HG03520 (cell line): Measurements from ENCODE around the gene UBE2O.
A peak's percentile ranks its signal among the peaks of the same experiment; 100 is the strongest.

Experiments used
- ATAC-seq: cut with Tn5 transposase; IDR thresholded peaks from one replicate; pipeline ENCODE4 v1.9.1; 2021; ENCODE audit warnings: mild to moderate bottlenecking, moderate library complexity; ENCODE audit not compliant: unreplicated experiment

UBE2O gene

DNA sequence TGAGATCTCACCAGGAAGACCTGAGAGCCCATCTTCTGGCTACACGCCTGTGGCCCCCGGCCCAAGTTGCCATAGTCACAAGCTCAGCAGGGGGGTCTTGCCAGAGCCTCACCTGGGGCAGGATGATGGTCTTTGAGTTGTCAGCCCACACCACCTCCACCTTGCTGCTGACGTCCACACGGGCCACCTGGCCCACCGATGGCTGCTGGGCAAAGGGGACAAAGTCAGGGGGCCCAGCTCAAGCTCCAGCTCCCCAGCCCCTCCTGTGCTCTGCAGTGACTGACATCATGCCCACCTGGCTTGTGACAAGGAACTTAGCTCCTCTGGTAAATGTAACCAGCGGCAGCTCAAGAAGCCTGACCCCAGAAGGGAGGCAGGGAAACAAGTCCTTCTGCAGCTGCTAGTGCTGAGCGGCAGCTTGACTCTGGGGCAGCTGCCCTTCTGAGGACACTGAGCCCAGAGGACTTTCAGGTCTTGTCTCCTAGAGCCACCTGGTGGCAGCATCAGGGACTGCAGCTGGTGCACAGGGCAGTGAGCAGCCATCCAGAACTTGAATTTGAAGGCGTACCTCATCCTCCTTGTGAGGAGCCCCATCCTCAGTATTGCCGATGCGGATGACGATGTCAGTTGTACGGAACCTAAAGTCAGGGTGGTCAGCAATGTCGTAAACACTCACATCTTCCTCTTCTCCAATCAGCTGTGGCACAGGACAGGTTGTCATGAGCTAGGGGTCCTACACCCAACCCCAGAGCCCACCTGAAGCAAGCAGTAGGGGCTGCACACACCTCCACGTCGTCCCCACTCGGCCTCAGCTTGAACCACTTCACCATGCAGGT, 55.0 kb downstream of the UBE2O start:
- no peak for ATAC-seq

DNA sequence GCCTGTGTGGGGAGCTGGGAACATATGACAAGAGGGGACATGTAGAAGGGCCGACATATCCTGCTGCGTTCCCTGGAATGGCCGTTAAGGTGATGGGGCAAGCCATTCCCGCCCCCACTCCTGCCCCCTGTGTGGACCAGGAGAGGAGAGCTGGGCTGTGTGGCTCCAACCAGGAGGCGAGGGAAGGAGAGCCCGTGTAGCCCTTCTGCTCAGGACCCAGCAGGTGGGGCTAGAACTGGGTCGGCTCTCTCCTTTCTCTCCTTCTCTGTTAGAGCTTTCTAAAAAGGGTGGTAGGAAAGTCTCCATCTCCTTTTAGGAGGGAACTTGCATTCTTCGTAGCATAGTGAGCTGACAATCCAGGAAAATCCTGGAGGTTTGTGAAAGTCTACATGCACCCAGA, 55.8 kb downstream of the UBE2O start:
- ATAC-seq, result no peak

DNA sequence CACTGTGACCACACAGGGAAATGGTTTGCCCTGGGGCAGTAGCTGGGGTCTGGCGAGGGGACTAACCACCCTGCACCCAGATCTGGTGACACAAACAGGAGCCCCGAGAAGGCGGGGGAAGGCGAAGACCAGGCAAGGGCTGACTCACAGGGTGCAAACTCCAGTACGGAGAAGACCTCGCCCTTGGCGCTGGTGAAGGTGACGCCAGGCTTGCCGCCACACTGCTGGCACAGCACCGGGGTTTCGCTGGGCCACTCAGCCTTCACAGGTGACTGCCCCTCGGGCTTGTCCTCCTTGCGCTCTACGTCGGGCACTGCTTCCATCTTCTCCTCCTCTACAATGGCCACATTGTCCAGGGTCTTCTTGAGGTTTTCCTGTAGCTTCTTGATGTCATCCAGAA, 57.0 kb downstream of the UBE2O start:
- no peak for ATAC-seq

DNA sequence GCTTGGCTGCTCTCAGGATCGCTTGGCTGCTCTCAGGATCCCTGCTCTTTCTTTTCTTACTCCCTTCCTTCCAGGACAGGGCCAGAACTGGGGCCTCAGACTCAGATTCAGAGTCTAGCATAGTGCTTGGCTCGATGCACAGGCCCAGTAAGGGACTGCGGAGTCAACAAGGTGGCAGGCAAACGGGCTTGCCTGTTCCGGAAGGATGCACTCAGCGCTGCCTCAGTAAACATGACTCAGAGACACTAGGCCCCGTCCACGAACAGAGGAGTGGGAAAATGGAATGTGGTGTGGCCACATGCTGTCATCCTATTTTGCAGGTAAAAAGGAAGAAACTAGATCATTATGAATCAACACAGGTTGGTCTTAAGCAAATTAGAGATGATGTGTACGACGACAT, 58.8 kb downstream of the UBE2O start:
- ATAC-seq, result no peak

DNA sequence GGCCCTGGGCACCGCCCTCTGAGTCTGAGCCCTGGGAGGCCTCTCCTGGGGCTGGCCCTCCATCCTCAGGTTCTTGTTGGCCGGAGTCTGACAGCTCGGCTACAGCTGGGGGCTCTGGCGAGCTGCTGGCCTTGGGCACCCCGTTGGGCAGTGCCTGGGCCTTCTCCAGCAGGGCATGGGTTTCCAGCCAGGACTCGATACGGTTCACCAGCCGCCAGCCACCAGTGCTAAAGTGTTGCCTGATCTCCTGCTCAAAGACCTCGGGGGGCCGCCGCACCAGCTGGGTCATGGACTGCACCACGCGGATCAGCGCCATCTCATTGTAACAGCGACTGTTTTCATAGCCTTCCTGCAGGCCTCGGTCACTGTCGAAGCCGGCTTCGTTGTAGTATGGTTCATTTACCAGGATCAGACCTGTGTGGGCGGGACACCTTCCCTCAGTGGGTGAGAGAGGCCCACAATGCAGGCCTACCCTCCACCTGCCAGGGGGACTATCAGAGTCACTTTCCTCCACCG, 61.7 kb downstream of the UBE2O start:
- ATAC-seq, result no peak

DNA sequence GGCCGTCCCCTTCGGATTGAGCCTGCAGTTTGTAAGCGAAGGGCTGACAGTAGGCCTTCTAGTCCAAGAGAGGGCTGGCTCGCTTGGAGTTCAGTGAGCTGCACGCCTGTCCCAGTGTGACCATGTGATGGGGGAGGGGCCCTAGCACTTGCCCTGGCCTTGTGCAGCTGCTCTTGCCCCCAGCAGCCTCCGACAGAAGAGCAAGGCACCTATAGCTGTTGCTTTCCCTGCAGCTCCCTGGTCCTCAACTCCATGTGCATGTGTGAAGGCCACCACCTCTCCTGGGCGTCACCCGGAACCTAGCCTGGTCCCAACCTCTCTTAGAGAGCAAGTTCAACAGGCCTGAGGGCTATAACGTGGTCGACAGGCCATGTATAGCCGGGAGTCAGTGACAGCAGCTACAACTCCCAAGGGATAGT, 62.9 kb downstream of the UBE2O start:
- no peak for ATAC-seq

DNA sequence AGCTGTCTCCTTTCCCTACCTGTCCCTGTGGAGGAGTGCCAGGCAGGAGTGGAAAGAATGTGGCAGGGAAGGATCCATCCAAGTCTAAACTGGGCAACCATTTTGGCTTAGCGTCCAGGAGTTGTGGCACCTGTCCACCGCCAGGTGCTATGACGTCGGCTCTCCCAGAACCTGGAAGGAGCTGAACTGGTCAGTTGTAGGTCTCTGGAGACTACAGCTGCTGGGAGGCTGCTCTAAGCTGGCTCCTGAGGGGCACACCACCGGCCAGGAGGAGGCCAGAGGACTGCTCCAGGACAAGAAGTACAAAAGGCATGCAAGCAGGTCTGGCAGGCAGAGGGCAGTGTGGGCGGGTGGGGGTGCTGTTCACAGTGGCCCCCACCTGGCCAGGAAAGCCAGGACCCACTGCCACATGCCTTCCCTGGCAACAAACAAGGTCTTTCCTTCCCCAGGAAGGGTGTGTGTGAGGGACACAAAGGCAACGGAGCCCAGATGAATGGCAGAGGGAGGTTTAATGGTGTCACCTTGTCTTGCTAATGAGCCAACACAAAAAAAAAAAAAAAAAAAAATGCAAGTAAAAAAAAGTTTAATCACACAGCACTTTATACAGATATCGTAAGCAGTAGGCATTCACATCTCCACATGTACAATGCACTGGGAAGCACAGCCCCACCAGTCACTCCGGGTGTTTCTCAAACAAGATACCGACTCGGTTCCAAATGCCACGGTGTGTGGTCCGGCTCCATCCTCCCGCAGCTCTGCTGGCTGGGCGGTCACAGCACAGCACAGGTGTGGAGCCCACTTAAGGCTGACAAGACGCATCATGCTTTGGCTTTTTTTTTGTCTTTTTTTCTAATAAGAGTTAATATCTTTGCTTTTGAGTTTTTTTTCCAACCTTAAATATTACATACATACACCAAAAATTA, 63.7 kb downstream of the UBE2O start:
- ATAC-seq, result no peak

DNA sequence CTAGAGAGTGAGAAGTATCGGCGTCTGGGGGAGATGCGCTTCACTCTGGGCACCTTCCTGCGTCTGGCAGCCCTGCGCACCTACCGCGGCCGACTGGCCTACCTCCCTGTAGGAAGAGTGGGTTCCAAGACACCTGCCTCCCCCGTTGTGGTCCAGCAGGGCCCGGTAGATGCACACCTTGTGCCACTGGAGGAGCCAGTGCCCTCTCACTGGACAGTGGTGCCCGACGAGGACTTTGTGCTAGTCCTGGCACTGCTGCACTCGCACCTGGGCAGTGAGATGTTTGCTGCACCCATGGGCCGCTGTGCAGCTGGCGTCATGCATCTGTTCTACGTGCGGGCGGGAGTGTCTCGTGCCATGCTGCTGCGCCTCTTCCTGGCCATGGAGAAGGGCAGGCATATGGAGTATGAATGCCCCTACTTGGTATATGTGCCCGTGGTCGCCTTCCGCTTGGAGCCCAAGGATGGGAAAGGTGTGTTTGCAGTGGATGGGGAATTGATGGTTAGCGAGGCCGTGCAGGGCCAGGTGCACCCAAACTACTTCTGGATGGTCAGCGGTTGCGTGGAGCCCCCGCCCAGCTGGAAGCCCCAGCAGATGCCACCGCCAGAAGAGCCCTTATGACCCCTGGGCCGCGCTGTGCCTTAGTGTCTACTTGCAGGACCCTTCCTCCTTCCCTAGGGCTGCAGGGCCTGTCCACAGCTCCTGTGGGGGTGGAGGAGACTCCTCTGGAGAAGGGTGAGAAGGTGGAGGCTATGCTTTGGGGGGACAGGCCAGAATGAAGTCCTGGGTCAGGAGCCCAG, 65.8 kb downstream of the UBE2O start:
- no peak for ATAC-seq

DNA sequence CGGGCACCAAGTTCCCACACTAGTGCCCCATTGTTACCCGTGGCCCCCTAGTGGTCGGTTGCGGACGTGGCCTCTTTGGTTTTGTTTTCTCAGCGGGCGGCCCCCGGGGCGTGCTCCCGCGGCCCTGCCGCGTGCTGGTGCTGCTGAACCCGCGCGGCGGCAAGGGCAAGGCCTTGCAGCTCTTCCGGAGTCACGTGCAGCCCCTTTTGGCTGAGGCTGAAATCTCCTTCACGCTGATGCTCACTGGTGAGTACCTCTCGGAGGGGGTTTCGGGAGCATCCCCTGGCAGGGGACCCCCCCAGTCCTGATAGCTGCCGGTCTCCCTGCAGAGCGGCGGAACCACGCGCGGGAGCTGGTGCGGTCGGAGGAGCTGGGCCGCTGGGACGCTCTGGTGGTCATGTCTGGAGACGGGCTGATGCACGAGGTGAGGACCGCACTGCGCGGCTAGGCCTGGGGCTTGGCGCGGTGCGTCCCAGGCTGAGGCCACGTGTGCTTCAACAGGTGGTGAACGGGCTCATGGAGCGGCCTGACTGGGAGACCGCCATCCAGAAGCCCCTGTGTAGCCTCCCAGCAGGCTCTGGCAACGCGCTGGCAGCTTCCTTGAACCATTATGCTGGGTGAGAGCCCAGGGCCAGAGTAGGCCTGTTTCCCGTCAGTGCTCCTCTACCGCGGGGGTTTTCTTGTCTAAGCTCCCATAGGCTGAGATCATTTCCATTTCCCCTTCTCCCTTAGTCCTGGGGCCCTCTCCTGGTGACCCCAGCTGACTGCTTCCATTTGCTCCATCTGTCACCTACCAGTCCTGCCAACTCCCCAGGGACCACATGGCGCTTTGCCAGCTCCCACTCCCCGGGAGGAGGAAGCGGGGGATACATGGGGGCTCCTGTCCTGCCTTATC, 66.8 kb downstream of the UBE2O start:
- ATAC-seq, result no peak

DNA sequence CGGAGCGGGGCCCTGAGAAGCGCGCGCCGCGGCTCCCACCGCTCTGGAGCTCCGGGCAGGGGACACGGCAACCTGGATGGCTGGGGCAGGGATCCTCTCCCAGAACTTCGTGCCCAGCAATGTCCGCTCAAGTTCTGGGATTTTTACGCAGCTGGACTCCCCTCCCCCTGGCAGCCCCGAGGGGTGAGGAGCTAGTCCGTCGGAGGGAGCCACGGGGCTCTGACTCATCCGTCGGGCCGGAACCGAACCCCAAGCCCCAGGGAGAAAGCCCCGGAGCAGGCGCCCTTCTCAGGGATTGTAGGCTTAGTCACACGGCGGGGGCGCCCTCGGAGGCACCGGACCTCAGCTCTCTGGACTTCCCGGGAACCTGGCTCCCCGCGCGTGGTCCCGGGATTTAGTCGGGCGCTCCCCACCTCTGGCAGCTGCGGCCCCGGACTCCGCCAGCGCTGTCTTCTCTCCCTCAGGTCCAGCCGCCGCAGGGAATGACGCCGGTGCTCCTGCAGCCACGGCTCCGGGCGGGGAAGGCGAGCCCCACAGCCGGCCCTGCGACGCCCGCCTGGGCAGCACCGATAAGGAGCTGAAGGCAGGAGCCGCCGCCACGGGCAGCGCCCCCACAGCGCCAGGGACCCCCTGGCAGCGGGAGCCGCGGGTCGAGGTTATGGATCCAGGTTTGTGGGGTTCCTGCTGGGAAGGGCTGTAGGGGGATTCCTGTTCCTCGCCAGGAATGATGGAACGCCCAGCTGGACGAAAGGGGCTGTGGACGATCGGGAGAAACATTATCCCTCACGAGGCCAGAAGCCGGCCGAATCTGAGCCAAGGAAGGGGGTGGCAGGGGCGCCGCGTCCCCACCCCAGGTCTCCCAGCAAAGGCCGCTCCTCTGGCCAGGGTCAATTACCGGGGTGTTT, 67.7 kb downstream of the UBE2O start:
- no peak for ATAC-seq

DNA sequence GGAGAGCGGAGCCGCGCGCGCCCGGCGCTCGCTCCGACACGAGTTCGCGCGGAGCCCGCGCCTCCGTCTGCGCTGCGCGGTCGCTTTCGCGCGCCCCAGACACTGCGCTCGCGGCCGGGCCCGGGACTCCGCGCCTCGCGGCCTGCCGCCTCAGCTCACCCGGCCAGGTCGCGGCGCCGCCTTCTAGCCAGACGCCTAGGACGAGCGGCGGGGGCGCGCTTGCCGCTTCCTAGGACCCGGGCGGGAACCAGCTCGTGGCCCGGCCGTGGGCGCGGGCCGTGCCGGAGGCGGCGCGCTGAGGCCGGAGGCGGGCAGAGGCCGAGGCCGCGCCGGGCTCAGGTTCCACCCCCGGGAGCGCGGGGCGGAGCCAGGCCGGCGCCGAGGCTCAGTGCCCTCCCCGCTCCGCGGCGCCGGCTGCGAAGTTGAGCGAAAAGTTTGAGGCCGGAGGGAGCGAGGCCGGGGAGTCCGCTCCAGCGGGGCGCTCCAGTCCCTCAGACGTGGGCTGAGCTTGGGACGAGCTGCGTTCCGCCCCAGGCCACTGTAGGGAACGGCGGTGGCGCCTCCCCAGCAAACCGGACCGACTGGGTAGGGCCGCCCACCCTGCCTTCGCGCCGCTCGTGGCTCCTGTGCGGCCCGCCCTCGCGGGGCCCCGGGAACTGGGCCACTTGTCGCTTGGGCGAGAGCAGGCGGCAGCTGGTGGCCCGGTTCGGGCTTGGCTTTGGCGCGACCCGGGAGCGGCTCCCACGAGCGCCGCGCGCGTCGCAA, 68.5 kb downstream of the UBE2O start, which contains the start of gene SPHK1:
Gene SPHK1 (plus strand): TSS at position 388 of the 765 bp plus-strand sequence. CDS start 1,036 bp downstream, outside the sequence.
- ATAC-seq, result peak; percentile 53

DNA sequence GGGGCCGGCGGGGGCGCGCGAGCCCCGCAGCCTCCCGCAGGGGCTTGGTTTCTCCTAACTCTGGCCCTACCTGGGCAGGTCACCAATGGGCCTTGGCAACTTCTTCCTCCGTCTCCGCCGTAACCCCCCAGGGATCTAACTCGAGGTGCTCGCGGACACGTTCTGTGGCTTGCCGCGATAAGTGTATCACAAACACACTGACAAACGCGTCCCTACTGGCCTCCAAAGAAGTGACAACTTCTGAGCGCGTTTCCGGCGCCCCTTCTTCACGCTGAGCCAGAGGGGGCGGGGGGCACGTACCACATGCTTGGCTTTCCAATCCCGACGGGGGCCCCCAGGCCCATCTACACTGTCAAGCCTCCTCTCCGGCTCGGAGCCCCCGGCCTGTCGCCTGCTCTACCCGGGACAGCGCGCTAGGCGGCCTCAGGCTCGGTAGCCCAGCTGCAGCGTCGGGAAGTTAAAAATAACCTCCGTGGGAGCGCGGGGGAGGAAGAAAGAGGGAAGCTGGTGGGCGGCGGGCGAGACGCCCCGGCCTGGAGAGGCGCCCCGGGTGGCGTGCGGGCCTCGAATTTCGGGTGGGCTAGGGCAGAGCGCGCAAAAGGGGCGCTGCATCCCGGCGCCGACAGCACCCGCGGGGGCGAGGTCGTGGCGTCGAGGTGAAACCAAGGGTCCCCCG, 69.3 kb downstream of the UBE2O start:
- no peak for ATAC-seq

DNA sequence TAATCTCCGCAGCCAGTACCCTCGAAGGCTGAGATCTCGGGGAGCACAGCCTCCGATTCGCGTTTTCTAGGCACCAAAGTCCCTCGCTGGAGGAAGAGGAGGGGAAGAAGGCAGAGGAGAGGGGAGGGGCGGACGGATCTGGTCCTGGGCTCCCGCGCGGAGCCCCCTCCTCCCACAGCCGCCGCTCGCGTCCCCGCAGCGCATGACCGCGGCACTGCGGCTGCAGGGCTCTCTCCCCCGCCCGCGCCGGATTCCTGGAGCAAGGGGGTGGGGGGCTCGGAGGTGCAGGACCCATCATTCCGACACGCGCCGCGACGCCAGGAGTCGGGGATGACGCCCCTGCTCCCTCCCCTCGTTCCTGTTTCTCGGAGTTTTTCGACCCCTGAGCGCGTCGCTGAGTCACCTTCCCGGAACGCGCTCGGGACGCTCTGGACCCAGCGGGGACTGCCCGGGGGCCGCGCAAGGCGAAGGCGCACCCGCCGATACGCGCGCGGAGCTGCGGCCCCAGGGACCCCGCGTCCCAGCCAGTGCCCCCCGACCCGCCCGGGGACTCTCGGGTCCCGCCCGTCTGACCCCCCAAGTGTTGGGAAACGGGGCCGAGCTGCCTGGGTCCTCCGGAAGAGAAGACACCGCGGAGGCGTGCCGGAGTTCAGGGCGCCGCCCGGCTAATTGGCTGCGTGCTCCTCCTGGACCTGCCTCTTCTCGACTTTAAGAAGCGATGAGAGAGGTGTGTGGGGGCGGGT, 70.0 kb downstream of the UBE2O start:
- ATAC-seq, result no peak

DNA sequence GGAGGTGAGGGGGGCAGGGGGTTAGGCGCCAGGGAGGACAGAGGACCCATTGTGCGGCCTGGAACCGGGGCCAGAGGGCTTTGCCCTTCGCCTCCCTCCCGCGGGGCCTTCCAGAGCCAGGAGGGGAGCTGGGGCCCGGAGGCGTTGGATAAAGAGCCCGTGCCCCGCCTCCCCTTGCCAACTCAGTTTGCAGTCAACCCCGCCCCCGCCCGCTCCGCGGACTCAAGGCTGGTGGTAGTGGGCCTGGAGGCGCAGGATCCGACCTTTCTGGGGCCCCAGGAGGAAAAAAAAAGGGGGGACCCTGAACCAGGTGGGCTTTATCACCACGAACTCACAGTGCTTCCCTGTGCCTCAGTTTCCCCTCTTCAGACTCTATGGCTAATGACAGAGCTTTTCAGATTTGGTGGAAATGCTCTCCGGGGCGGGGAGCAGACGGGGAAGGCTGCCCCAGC, 70.6 kb downstream of the UBE2O start:
- no peak for ATAC-seq

DNA sequence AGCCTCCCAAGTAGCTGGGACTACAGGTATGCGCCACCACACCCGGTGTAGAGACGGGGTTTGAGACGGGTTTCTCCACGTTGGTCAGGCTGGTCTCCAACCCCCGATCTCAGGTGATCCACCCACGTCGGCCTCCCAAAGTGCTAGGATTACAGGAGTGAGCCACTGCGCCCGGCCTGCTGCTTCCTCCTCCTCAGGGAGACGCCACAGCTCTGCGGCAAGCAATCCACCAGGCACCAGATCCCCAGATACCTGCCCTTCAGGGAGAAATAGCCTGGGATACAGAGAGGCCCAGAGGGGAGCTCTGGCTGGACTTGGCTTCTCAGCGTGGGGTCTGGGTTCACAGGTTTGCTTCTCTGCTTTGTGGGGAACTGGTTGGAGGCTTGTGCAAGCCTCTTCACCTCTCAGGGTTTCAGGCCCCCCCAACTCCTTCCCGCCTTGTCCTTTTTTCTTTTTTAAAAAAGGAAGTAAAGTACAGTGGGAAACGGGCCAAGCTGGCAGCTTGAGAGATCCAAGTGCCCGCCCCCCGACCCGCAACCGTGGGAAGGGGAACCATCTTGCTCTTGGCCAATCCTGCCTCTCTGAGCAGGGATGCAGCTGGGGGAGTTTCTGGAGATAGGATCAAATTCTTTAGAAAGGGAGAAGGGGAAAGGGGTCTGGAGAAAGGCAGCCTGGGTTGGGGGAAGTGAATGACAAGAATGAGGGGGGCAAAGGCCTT, 71.2 kb downstream of the UBE2O start:
- no peak for ATAC-seq
